T-helper 1 cell treated with Interleukin-12 subunit alpha and Interleukin-12 subunit beta and Interleukin-4 antibody, amounts not matched to agents 30 μg/mL and 1 μg/mL, for 36 hours (primary cell): ENCODE measurements around the gene GATAD2B.
"Not testable (repeated sequence)": the region's sequence is repeated elsewhere in the genome, so short reads cannot be mapped to it uniquely, and the experiment has no call there.

ENCODE experiments used
- H3K27ac Mint-ChIP-seq: one replicate; pipeline ENCODE4 v1.8.0; 2021; ENCODE audit warnings: mild to moderate bottlenecking, mixed read lengths
- H3K27me3 Mint-ChIP-seq: one replicate; pipeline ENCODE4 v1.8.0; 2021; ENCODE audit warnings: low read depth, mixed read lengths
- H3K36me3 Mint-ChIP-seq: one replicate; pipeline ENCODE4 v1.8.0; 2021; ENCODE audit warnings: low read depth, mixed read lengths
- H3K4me1 Mint-ChIP-seq: one replicate; pipeline ENCODE4 v1.8.0; 2021; ENCODE audit warnings: low read depth, mixed read lengths
- H3K4me3 Mint-ChIP-seq: one replicate; pipeline ENCODE4 v1.8.0; 2021; ENCODE audit warnings: mild to moderate bottlenecking, moderate library complexity, mixed read lengths
- H3K9me3 Mint-ChIP-seq: one replicate; pipeline ENCODE4 v1.8.0; 2021; ENCODE audit warnings: mixed read lengths

Gene GATAD2B

DNA sequence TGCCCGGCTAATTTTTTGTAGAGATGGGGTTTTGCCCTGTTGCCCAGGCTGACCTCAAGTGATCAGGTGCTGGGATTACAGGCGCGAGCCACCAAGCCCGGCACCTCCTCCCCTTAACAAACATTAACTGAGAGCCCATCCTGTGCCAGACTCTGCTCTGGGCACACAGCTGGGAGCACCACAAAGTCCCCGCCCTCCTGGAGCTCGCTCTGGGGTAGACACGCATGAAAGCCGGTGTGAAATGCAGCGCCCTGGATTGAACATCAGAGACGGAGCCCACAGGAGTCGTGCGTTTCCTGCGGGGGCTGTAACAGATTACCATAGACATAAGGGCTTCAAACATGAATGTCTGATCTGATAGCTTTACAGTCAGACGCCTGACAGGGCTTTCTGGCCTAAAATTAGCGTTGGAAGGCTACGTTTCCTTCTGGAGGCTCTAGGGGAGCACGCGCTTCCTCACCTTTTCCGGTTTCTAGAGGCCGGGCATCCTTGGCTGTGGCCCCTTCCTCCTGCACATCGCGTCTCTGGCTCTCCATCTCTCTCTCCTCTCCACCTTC lies 133.2 kb downstream of the GATAD2B start:
- H3K27ac Mint-ChIP-seq = peak overlapping the region; percentile 69
- H3K4me3 Mint-ChIP-seq = no peak overlapping the region
- H3K4me1 Mint-ChIP-seq = peaks cover 23% of the 10 kb centered on the region
- peaks cover 13% of the 10 kb centered on the region for H3K27me3 Mint-ChIP-seq
- no peaks in the 10 kb centered on the region for H3K9me3 Mint-ChIP-seq
- no peaks in the 10 kb centered on the region for H3K36me3 Mint-ChIP-seq

GRCh38 chr1:153786038-153786790 lies 136.6 kb downstream of the GATAD2B start:
- Mint-ChIP-seq H3K27me3 (peaks cover 13% of the 10 kb centered on the region), H3K4me3 (no peak overlapping the region), H3K36me3 (no peaks in the 10 kb centered on the region), H3K9me3 (no peaks in the 10 kb centered on the region), H3K27ac (no peak overlapping the region), H3K4me1 (peaks cover 26% of the 10 kb centered on the region)

GRCh38 chr1:153783233-153784190 lies 139.3 kb downstream of the GATAD2B start:
- H3K4me3 Mint-ChIP-seq = peak overlapping the region; percentile 90
- peaks cover 12% of the 10 kb centered on the region for H3K27me3 Mint-ChIP-seq
- peak overlapping the region; percentile 95 for H3K27ac Mint-ChIP-seq
- H3K9me3 Mint-ChIP-seq = no peaks in the 10 kb centered on the region
- H3K36me3 Mint-ChIP-seq = peaks cover 7% of the 10 kb centered on the region
- peaks cover 7% of the 10 kb centered on the region for H3K4me1 Mint-ChIP-seq

DNA sequence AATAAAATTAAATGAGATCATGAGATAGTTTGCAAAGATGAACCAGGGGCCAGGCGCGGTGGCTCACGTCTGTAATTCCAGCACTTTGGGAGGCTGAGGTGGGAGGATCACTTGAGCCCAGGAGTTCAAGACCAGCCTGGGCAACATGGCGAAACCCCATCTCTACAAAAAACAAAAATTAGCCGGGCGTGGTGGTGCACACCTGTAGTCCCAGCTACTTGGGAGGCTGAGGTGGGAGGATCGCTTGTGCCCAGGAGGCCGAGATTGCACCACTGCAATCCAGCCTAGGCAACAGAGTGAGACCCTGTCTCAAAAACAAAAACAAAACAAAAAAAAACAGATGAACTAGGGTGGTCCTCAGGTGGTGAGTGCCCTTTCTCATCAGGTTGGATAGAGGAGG lies 140.1 kb downstream of the GATAD2B start:
- peak overlapping the region; percentile 90 for H3K4me3 Mint-ChIP-seq
- H3K9me3 Mint-ChIP-seq, H3K4me1 Mint-ChIP-seq, H3K27me3 Mint-ChIP-seq, H3K36me3 Mint-ChIP-seq: not testable (repeated sequence)
- H3K27ac Mint-ChIP-seq = peak overlapping the region; percentile 95

DNA sequence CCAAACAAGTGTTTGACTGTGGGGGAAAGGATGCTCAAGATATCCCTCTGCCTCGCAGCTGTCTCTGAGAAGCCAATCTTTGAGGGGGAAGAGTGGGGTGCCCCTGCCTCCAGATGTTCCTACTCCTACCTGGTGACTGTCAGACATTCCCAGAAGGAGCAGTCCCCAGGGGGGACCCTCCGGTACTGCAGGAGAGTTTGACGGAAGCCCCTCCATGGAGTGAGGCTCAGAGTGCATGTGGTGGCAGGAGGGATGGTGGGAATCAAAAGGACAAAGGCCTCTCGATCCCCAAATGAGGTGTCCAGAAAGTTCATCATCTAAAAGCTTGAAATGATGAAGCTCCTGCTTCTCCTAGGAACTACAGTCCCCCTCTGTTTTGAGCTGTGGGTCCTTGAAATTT lies 142.2 kb downstream of the GATAD2B start:
- H3K36me3 Mint-ChIP-seq = peaks cover 8% of the 10 kb centered on the region
- peaks cover 17% of the 10 kb centered on the region for H3K4me1 Mint-ChIP-seq
- no peak overlapping the region for H3K4me3 Mint-ChIP-seq
- peak overlapping the region; percentile 20 for H3K27ac Mint-ChIP-seq
- H3K27me3 Mint-ChIP-seq = no peaks in the 10 kb centered on the region
- H3K9me3 Mint-ChIP-seq = no peaks in the 10 kb centered on the region

DNA sequence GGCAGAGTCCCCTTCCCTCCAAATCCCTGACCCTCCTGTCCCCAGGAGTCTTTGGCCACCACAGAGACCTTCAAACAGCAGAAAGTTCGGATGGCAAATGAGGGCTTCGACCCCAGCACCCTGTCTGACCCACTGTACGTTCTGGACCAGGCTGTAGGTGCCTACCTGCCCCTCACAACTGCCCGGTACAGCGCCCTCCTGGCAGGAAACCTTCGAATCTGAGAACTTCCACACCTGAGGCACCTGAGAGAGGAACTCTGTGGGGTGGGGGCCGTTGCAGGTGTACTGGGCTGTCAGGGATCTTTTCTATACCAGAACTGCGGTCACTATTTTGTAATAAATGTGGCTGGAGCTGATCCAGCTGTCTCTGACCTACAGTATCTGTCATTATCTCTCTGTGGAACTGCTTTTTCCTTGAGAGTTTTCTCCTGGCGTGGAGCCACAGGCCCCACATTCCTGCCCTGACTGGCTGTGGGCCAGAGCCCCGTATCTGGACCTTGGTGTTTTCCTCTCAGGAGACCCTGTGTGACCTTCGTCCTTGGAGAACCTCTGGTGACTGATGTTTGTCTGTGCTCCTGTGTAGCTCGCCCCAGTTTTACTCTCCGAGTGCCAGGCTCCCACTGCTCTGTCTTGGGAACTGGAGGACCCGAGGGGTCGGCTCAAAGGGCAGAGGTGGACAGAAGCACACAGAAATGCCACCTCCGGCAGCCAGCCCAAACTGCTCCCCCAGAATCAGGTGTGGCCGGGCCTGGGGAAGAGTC lies 142.8 kb downstream of the GATAD2B start:
- Mint-ChIP-seq H3K4me1 (peaks cover 17% of the 10 kb centered on the region), H3K4me3 (no peak overlapping the region), H3K36me3 (peaks cover 8% of the 10 kb centered on the region), H3K27ac (no peak overlapping the region), H3K27me3 (no peaks in the 10 kb centered on the region), H3K9me3 (no peaks in the 10 kb centered on the region)

DNA sequence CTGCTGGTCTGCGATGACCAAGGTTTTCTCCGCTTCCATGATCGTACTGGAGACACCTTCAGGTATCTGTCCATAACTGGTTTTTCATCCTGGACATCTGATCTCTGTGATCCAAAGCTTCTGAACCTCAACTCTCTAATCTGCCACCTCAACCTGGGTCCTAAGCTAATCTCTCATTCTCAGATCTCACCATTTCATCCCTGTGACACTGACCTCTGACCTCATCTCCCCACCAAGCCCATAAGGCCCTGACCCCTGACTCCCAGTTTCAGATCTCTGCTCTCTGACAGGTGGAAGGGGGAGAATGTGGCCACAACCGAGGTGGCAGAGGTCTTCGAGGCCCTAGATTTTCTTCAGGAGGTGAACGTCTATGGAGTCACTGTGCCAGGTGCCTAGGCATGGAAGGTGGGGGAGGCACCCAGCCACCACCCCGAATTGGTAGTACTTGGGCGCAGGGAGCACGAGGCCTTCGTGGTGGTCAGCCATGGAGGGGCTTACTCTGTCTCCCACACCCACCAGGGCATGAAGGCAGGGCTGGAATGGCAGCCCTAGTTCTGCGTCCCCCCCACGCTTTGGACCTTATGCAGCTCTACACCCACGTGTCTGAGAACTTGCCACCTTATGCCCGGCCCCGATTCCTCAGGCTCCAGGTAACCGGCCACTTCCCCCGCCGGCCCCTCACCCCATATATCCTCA lies 143.8 kb downstream of the GATAD2B start:
- H3K27me3 Mint-ChIP-seq = no peaks in the 10 kb centered on the region
- H3K4me1 Mint-ChIP-seq = peaks cover 24% of the 10 kb centered on the region
- no peak overlapping the region for H3K4me3 Mint-ChIP-seq
- H3K36me3 Mint-ChIP-seq = peaks cover 16% of the 10 kb centered on the region
- H3K27ac Mint-ChIP-seq = no peak overlapping the region
- no peaks in the 10 kb centered on the region for H3K9me3 Mint-ChIP-seq

- H3K4me3 Mint-ChIP-seq = no peak overlapping the region
- no peak overlapping the region for H3K27ac Mint-ChIP-seq
- H3K9me3 Mint-ChIP-seq = no peaks in the 10 kb centered on the region
- no peaks in the 10 kb centered on the region for H3K27me3 Mint-ChIP-seq
- peaks cover 18% of the 10 kb centered on the region for H3K36me3 Mint-ChIP-seq
- peaks cover 21% of the 10 kb centered on the region for H3K4me1 Mint-ChIP-seq
Measured at GRCh38 chr1:153778051-153778823, 144.5 kb downstream of the GATAD2B start.

DNA sequence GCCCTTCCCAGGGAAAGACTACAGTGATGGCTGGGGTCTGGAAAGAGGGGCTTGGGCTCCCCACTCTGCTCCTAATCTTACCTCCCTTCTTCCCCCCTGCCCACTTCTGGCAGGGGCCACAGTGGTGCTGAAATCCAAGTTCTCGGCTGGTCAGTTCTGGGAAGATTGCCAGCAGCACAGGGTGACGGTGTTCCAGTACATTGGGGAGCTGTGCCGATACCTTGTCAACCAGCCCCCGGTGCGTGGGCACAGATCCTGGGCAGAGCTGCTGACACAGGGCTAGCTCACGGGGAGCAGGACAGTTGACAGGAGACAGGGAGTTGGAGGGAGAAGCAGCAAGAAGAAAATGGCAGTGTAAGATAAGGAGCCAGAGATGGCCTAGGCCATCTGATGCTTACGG lies 145.1 kb downstream of the GATAD2B start:
- H3K27me3 Mint-ChIP-seq = no peaks in the 10 kb centered on the region
- no peak overlapping the region for H3K27ac Mint-ChIP-seq
- H3K36me3 Mint-ChIP-seq = peaks cover 22% of the 10 kb centered on the region
- H3K4me3 Mint-ChIP-seq = no peak overlapping the region
- no peaks in the 10 kb centered on the region for H3K9me3 Mint-ChIP-seq
- H3K4me1 Mint-ChIP-seq = peaks cover 17% of the 10 kb centered on the region

DNA sequence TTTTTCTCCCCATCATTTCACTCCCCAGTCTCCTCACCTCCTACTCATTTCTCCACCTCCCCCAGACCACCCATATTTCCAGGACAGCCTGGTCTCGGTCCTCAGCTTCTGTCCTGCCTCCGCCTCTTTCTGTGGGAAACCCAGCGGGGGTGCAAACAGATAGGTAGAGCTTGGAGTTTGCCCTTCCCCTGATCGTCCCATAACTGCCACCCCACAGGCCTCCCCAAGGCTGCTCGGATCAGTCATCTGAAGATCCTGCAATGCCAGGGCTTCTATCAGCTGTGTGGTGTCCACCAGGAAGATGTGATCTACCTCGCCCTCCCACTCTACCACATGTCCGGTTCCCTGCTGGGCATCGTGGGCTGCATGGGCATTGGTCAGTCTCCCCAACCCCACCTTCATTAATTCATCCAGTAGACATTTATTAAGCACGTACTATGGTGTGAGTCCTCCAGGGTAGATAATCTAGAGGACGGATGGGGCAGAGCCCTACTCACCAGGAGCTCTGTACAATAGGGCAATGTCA lies 145.9 kb downstream of the GATAD2B start:
- peak overlapping the region; percentile 31 for H3K27ac Mint-ChIP-seq

GRCh38 chr1:153776352-153776751 lies 146.4 kb downstream of the GATAD2B start:
- H3K4me1 Mint-ChIP-seq = peaks cover 17% of the 10 kb centered on the region
- no peaks in the 10 kb centered on the region for H3K9me3 Mint-ChIP-seq
- H3K27ac Mint-ChIP-seq = peak overlapping the region; percentile 31
- H3K36me3 Mint-ChIP-seq = peaks cover 29% of the 10 kb centered on the region
- no peaks in the 10 kb centered on the region for H3K27me3 Mint-ChIP-seq
- H3K4me3 Mint-ChIP-seq = peak overlapping the region; percentile 71

More for the DNA sequence above, 145.9 kb downstream of the GATAD2B start:
- peak overlapping the region; percentile 71 for H3K4me3 Mint-ChIP-seq
- H3K36me3 Mint-ChIP-seq = peaks cover 28% of the 10 kb centered on the region
- H3K4me1 Mint-ChIP-seq = peaks cover 17% of the 10 kb centered on the region
- H3K27me3 Mint-ChIP-seq = no peaks in the 10 kb centered on the region
- H3K9me3 Mint-ChIP-seq = no peaks in the 10 kb centered on the region

DNA sequence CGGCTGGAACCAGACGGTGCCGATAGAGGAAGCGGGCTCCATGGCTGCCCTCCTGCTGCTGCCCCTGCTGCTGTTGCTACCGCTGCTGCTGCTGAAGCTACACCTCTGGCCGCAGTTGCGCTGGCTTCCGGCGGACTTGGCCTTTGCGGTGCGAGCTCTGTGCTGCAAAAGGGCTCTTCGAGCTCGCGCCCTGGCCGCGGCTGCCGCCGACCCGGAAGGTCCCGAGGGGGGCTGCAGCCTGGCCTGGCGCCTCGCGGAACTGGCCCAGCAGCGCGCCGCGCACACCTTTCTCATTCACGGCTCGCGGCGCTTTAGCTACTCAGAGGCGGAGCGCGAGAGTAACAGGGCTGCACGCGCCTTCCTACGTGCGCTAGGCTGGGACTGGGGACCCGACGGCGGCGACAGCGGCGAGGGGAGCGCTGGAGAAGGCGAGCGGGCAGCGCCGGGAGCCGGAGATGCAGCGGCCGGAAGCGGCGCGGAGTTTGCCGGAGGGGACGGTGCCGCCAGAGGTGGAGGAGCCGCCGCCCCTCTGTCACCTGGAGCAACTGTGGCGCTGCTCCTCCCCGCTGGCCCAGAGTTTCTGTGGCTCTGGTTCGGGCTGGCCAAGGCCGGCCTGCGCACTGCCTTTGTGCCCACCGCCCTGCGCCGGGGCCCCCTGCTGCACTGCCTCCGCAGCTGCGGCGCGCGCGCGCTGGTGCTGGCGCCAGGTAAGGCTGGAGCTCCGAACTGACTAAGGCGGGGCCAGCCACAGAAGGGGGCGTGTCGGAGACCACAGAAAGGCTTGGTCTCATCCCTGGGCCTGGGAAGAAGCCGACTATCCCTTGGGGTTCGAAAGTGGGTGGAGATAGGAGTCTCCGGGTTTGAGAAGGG lies 147.1 kb downstream of the GATAD2B start:
- Mint-ChIP-seq H3K36me3 (peaks cover 32% of the 10 kb centered on the region), H3K4me3 (peak overlapping the region; percentile 79), H3K4me1 (peaks cover 17% of the 10 kb centered on the region), H3K9me3 (no peaks in the 10 kb centered on the region), H3K27ac (peak overlapping the region; percentile 77), H3K27me3 (no peaks in the 10 kb centered on the region)
